HUES64 (cell line): ENCODE data around the gene RPL22L1.
A peak's percentile ranks its signal among the peaks of the same experiment; 100 is the strongest.
"Not testable (repeated sequence)": the region's sequence is repeated elsewhere in the genome, so short reads cannot be mapped to it uniquely, and the experiment has no call there.

Experiments
- H3K27ac ChIP-seq: 2 replicates; pipeline ENCODE4 v1.7.0; 2013; ENCODE audit warnings: low read depth, low read length, inconsistent platforms
- H3K27me3 ChIP-seq: 2 replicates; pipeline ENCODE4 v1.6.1; 2013; ENCODE audit warnings: mild to moderate bottlenecking, low read length; ENCODE audit not compliant: insufficient read depth
- H3K36me3 ChIP-seq: 2 replicates; pipeline ENCODE4 v1.6.1; 2013; ENCODE audit warnings: mild to moderate bottlenecking, low read length; ENCODE audit not compliant: insufficient read depth
- H3K4me1 ChIP-seq: 2 replicates; pipeline ENCODE4 v1.6.1; 2013; ENCODE audit warnings: mild to moderate bottlenecking, low read length, moderate library complexity; ENCODE audit not compliant: insufficient read depth
- H3K4me3 ChIP-seq: 2 replicates; pipeline ENCODE4 v1.5.1; 2013; ENCODE audit warnings: mild to moderate bottlenecking, low read length, moderate library complexity
- H3K9ac ChIP-seq: 2 replicates; pipeline ENCODE4 v1.6.1; 2013; ENCODE audit warnings: mild to moderate bottlenecking, low read depth, low read length
- H3K9me3 ChIP-seq: 2 replicates; pipeline ENCODE4 v1.6.1; 2013; ENCODE audit warnings: low read depth, low read length; ENCODE audit not compliant: insufficient read depth
- WGBS: fragments of 150-250, 120-280 bp; methylation state at CpG from one replicate; pipeline ENCODE4 v1.1.7; 2013; ENCODE audit warnings: missing lambda C conversion rate; 5-methylcytosine and 5-hydroxymethylcytosine counted together

The RPL22L1 gene

DNA sequence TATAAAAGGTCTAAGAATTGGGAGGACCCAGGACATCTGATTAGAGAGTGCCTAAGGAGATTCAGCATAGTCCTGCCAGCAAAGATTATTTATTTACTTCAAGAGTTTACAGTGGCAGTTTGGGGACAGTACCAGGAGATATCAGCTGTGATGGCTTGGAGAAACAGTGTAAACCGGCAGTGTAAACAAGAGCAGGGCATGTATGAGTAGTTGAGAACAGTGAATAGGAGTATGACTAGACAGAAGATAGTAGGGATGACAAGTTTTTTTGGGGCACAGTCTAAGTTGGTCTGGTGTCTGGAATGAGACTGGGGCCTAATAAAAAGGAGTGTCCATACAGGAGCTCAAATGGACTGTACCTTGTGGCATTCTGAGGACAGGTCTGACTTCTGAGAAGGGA lies 51.7 kb downstream of the RPL22L1 start:
- no CpG with 5 or more reads among the region's 1 CpG for WGBS
- not testable (repeated sequence) for H3K4me3 ChIP-seq, H3K27ac ChIP-seq, H3K9me3 ChIP-seq, H3K9ac ChIP-seq, H3K27me3 ChIP-seq, H3K36me3 ChIP-seq
- peaks cover 30% of the 10 kb centered on the region for H3K4me1 ChIP-seq

DNA sequence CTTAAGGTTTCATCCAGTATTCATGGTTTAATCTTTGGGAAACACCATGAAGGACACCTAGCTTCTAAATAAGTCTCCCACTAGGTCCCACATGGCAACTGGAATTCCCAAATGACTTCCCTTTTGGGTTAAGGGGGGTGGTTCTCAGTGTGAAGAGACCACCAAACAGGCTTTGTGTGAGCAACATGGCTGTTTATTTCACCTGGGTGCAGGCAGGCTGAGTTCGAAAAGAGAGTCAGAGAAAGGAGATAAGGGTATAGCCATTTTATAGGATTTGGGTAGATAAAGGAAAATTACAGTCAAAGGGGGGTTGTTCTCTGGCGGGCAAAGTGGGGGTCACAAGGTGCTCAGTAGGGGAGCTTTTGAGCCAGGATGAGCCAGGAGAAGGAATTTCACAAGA lies 52.5 kb downstream of the RPL22L1 start:
- H3K9me3 ChIP-seq, H3K27me3 ChIP-seq, H3K36me3 ChIP-seq, H3K4me3 ChIP-seq, H3K9ac ChIP-seq: not testable (repeated sequence)
- H3K4me1 ChIP-seq = peaks cover 38% of the 10 kb centered on the region
- H3K27ac ChIP-seq = peak overlapping the region; percentile 16
- WGBS = 29% methylated on average over 2 of the region's 2 CpGs

DNA sequence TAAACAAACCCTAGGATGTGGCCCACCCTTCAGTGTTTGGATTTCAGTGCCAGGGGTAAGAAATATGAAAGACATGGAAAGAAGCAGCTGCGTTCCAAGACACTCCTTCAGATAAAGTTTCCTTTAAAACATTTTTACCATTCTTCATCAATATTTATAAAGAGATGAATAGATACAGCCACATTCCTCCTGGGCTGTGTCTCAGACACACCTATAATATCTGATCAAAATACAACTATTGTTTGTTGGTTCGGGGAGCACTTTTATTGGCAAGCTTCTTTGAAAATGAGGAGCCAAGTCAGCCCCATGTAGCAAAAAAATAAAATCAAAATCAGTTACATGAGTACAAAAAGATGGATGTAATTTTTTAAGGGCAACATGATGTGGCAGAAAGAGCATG lies 53.2 kb downstream of the RPL22L1 start:
- 95% methylated on average over 2 of the region's 2 CpGs for WGBS
- peaks cover 43% of the 10 kb centered on the region for H3K4me1 ChIP-seq

DNA sequence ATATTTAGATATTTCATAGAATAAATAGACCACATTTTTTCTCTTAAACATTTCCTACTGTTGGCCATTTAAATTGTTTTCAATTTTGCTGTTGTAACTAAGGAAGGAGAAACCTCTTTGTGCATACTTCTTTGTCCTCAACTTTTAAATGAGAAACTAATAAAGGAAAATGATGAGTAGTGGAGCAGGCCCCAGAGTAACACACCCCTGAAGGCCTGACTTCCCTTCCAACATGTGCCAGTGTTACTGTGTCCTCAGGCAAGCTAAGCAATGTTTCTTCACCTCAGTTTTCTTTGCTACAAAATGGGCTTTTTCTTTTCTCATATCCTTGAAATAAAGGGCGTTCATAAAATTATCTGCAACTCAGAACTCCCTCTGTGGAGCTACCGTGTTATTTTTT lies 53.7 kb downstream of the RPL22L1 start:
- H3K9me3 ChIP-seq = no peaks in the 10 kb centered on the region
- no peak overlapping the region for H3K4me3 ChIP-seq
- no peak overlapping the region for H3K9ac ChIP-seq
- 90% methylated on average over 2 of the region's 2 CpGs for WGBS
- no peak overlapping the region for H3K27ac ChIP-seq
- H3K36me3 ChIP-seq = no peaks in the 10 kb centered on the region
- no peaks in the 10 kb centered on the region for H3K27me3 ChIP-seq
- H3K4me1 ChIP-seq = peaks cover 43% of the 10 kb centered on the region

More for the DNA sequence above, 53.2 kb downstream of the RPL22L1 start:
- no peaks in the 10 kb centered on the region for H3K27me3 ChIP-seq
- peak overlapping the region; percentile 16 for H3K27ac ChIP-seq
- H3K9ac ChIP-seq = no peak overlapping the region
- no peak overlapping the region for H3K4me3 ChIP-seq
- no peaks in the 10 kb centered on the region for H3K36me3 ChIP-seq
- H3K9me3 ChIP-seq = no peaks in the 10 kb centered on the region

DNA sequence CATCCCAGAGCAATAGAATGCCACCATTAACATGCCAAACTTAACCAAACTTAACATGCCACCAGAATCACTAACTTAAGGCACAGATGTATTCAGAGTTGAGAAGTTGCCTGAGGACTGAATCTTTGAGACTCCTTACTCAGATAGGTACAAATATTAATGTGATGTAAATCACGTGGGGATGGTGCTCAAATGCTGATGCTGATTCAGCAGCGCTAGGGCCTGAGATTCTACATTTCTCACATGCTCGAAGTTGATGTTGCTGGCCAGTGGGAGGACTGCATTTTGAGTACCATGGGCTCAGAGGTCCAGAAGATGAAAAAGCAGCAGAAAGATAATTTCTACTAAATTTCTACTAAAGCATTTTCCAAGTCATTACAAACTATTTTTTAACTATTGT lies 54.1 kb downstream of the RPL22L1 start:
- 60% methylated on average over 3 of the region's 3 CpGs for WGBS
- Histone ChIP-seq H3K27me3 (no peaks in the 10 kb centered on the region), H3K27ac (no peak overlapping the region), H3K9ac (no peak overlapping the region), H3K4me3 (no peak overlapping the region), H3K9me3 (no peaks in the 10 kb centered on the region), H3K4me1 (peaks cover 43% of the 10 kb centered on the region), H3K36me3 (no peaks in the 10 kb centered on the region)

DNA sequence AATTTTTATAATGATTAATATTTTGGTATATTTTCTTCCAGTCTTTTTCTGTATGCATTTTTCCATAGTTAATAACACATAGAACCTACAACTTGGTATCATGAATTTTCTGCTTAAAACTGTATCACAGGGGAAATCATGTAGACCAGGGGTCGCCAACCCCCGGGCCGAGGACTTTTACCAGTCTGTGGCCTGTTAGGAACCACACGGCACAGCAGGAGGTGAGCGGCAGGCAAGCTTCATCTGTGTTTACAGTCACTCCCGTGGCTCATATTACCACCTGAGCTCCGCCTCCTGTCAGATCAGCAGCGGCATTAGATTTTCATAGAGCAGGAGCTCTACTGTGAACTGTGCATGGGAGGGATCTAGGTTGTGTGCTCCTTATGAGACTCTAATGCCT lies 54.7 kb downstream of the RPL22L1 start:
- WGBS = 20% methylated on average over 8 of the region's 8 CpGs
- Histone ChIP-seq H3K36me3 (no peaks in the 10 kb centered on the region), H3K4me1 (peaks cover 43% of the 10 kb centered on the region), H3K27ac (no peak overlapping the region), H3K27me3 (no peaks in the 10 kb centered on the region), H3K9me3 (no peaks in the 10 kb centered on the region), H3K4me3 (no peak overlapping the region), H3K9ac (no peak overlapping the region)
